IMR-90 (cell line): ENCODE measurements around the gene COPB1. TPM values are rescaled to one million over a fixed set of nuclear protein-coding genes. Genes with fewer than 3 reads are reported as not detected.
A peak's percentile ranks its signal among the peaks of the same experiment; 100 is the strongest.

ENCODE experiments used
- ATAC-seq: fragments of 200-7000 bp; cut with Tn5 transposase; 2 replicates; pipeline ENCODE4 v1.9.1; 2020; ENCODE audit warnings: low read depth, mild to moderate bottlenecking, moderate library complexity
- BruUV-seq: library from RNA; stranded (reverse); fragments of 400-500 nt; replicated peaks from 2 replicates; lab custom pipeline; 2021; lab: Mats Ljungman, UMichigan
- CTCF ChIA-PET: fragments of 300-600 bp; formaldehyde crosslinking; extraction: SDS; loops from one replicate; lab custom pipeline; 2021; ENCODE audit warnings: antibody characterized with exemption; lab: Yijun Ruan, JAX
- POLR2A ChIA-PET: fragments of 300-600 bp; sonication (Branson Sonifier 250); formaldehyde crosslinking; loops from one replicate; lab custom pipeline; 2022; ENCODE audit warnings: antibody characterized with exemption; ENCODE audit not compliant: unreplicated experiment; lab: Charles Lee
- DNase-seq: peaks from one replicate; pipeline ENCODE4 v3.0.0; 2013
- H2AFZ ChIP-seq: replicated peaks from 2 replicates; pipeline ENCODE3; 2013; ENCODE audit warnings: low read length, mild to moderate bottlenecking; ENCODE audit not compliant: poor library complexity
- H2AK5ac ChIP-seq: 2 replicates; pipeline ENCODE4 v1.6.1; 2013; ENCODE audit warnings: low read depth, low read length, inconsistent platforms
- H2AK9ac ChIP-seq: replicated peaks from 2 replicates; pipeline ENCODE3; 2013; ENCODE audit warnings: mild to moderate bottlenecking, low read depth, low read length, moderate library complexity; ENCODE audit not compliant: poor library complexity
- H2BK120ac ChIP-seq: 2 replicates; pipeline ENCODE4 v1.6.1; 2013; ENCODE audit warnings: low read depth, low read length, inconsistent platforms
- H2BK15ac ChIP-seq: 3 replicates; pipeline ENCODE4 v1.6.1; 2013; ENCODE audit warnings: low read depth, low read length, inconsistent platforms
- H2BK20ac ChIP-seq: 2 replicates; pipeline ENCODE4 v1.6.1; 2013; ENCODE audit warnings: low read depth, mild to moderate bottlenecking, inconsistent platforms, low read length, moderate library complexity
- H2BK5ac ChIP-seq: 2 replicates; pipeline ENCODE4 v1.6.1; 2013; ENCODE audit warnings: mild to moderate bottlenecking, low read depth, low read length, inconsistent platforms; ENCODE audit not compliant: poor library complexity, severe bottlenecking
- H3K14ac ChIP-seq: replicated peaks from 2 replicates; pipeline ENCODE4 v1.6.1; 2013; ENCODE audit warnings: low read depth, low read length, inconsistent platforms
- H3K18ac ChIP-seq: 2 replicates; pipeline ENCODE4 v1.6.1; 2013; ENCODE audit warnings: low read depth, low read length, control low read depth
- H3K23ac ChIP-seq: 2 replicates; pipeline ENCODE4 v1.6.1; 2013; ENCODE audit warnings: low read depth, low read length, inconsistent platforms
- H3K27ac ChIP-seq: 2 replicates; pipeline ENCODE4 v1.5.1; 2013; ENCODE audit warnings: mild to moderate bottlenecking, control low read depth, low read length; ENCODE audit not compliant: insufficient read depth
- H3K27me3 ChIP-seq: 2 replicates; pipeline ENCODE4 v1.6.1; 2013; ENCODE audit warnings: low read length; ENCODE audit not compliant: control insufficient read depth, insufficient read depth
- H3K36me3 ChIP-seq: 2 replicates; pipeline ENCODE4 v1.6.1; 2013; ENCODE audit warnings: low read length, mixed read lengths; ENCODE audit not compliant: control insufficient read depth, insufficient read depth
- H3K4ac ChIP-seq: 2 replicates; pipeline ENCODE4 v1.6.1; 2013; ENCODE audit warnings: low read depth, low read length, inconsistent platforms
- H3K4me1 ChIP-seq: 2 replicates; pipeline ENCODE4 v1.6.1; 2013; ENCODE audit warnings: low read length, mixed read lengths; ENCODE audit not compliant: control insufficient read depth, insufficient read depth
- H3K4me2 ChIP-seq: 2 replicates; pipeline ENCODE4 v1.6.1; 2013; ENCODE audit warnings: low read depth, mild to moderate bottlenecking, control low read depth, low read length, moderate library complexity
- H3K4me3 ChIP-seq: 2 replicates; pipeline ENCODE4 v1.5.1; 2013; ENCODE audit warnings: low read depth, mild to moderate bottlenecking, control low read depth, low read length, moderate library complexity; ENCODE audit not compliant: insufficient read depth
- H3K56ac ChIP-seq: 2 replicates; pipeline ENCODE4 v1.6.1; 2013; ENCODE audit warnings: low read length, inconsistent platforms; ENCODE audit not compliant: insufficient read depth; ENCODE audit errors: extremely low read depth
- H3K79me1 ChIP-seq, 2 experiments: 2 replicates each; pipeline ENCODE4 v1.6.1; 2013; ENCODE audit warnings: low read length in 2 of 2, inconsistent platforms in 1 of 2, low read depth in 1 of 2
- H3K9ac ChIP-seq: 2 replicates; pipeline ENCODE4 v1.6.1; 2013; ENCODE audit warnings: low read depth, low read length, control low read depth
- H3K9me1 ChIP-seq: 2 replicates; pipeline ENCODE4 v1.6.1; 2013; ENCODE audit warnings: low read length, inconsistent platforms; ENCODE audit not compliant: insufficient read depth
- H3K9me3 ChIP-seq: 2 replicates; pipeline ENCODE4 v1.6.1; 2013; ENCODE audit warnings: low read length; ENCODE audit not compliant: control insufficient read depth, insufficient read depth
- H4K20me1 ChIP-seq: 2 replicates; pipeline ENCODE4 v1.6.1; 2013; ENCODE audit warnings: low read length, inconsistent platforms; ENCODE audit not compliant: insufficient read depth
- H4K5ac ChIP-seq: 2 replicates; pipeline ENCODE4 v1.6.1; 2013; ENCODE audit warnings: mild to moderate bottlenecking, low read depth, low read length, control low read depth
- H4K8ac ChIP-seq, 2 experiments: 2 replicates each; pipeline ENCODE4 v1.6.1; 2013; ENCODE audit warnings: low read depth in 2 of 2, low read length in 2 of 2, control low read depth in 1 of 2, inconsistent platforms in 1 of 2
- H4K91ac ChIP-seq: 2 replicates; pipeline ENCODE4 v1.6.1; 2013; ENCODE audit warnings: low read depth, low read length, inconsistent platforms; ENCODE audit not compliant: insufficient read depth
- CEBPB ChIP-seq: IDR thresholded peaks from 2 replicates; pipeline ENCODE4 v1.6.1; 2012; ENCODE audit warnings: low read depth, low read length, improper control_type of control experiment
- CTCF ChIP-seq: conservative IDR thresholded peaks from 2 replicates; pipeline ENCODE4 v1.5.1; 2012; ENCODE audit warnings: mild to moderate bottlenecking, low read depth, low read length, improper control_type of control experiment
- POLR2A ChIP-seq: IDR thresholded peaks from 2 replicates; pipeline ENCODE4 v1.6.1; 2012; ENCODE audit warnings: mild to moderate bottlenecking, low read depth, low read length
- WGBS, 2 experiments: methylation state at CpG; one replicate each; pipeline versions ENCODE4 v1.1.5 to v1.1.7; 2013; ENCODE audit warnings: missing lambda C conversion rate in 2 of 2; ENCODE audit not compliant: insufficient read length in 1 of 2; ENCODE audit errors: extremely low coverage in 2 of 2; 5-methylcytosine and 5-hydroxymethylcytosine counted together
- dilution Hi-C: fragments of 300-500 bp; cut with HindIII; formaldehyde crosslinking; loops from one replicate; pipeline ENCODE4 v1.14.3; 2018; ENCODE audit warnings: low sequenced_read_pairs; ENCODE audit not compliant: unreplicated experiment
- in situ Hi-C: fragments of 300-500 bp; cut with MboI; formaldehyde crosslinking; loops from 3 replicates; pipeline ENCODE4 v1.14.3; 2019; ENCODE audit warnings: low sequenced_read_pairs, inconsistent platforms, mixed read lengths
- intact Hi-C: fragments of 100-400 bp; cut with micrococcal nuclease; formaldehyde crosslinking; loops from 2 replicates; pipeline ENCODE4 v1.10.0; 2022
- polyA plus RNA-seq, 3 experiments: library from polyadenylated mRNA; depleted of rRNA; stranded (reverse); fragments of >200 nt; gene quantifications; 2 replicates each; pipeline ENCODE4 v1.2.3, GENCODE V29; 2012; ENCODE audit warnings: low replicate concordance in 1 of 3
- total RNA-seq: library from RNA; depleted of rRNA; stranded (reverse); fragments of >200 nt; gene quantifications from 2 replicates; pipeline ENCODE4 v1.2.3, GENCODE V29; 2012

Gene COPB1
- total and polyA plus RNA-seq, 2 of the 4 experiments (the other 2 are of a cell fraction), result 136 to 341 TPM

DNA sequence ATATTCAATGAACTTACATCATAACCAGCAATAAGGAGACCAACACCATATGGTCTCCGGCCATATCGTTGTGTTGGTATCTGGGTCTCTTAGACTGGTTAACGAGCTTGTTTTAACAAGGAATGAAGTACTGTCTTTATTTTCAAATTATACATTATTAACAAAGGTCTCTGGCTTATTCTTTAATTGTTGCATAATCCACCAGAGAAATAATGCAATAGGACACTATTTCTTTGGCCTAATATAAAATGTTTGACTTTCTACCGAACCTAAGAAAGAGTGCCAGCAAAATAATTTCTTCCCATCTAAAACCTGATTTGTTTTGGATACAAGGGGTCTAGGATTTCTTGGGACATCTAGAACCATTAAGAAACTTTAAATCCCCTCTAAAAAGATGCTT is 14.2 kb upstream of the COPB1 start:
- H3K9me1 ChIP-seq, result no peaks in the 10 kb centered on the region
- no peak for DNase-seq
- no peak overlapping the region for H2BK15ac ChIP-seq
- H2BK120ac ChIP-seq, result no peak overlapping the region
- H3K27me3 ChIP-seq, result no peaks in the 10 kb centered on the region
- intact Hi-C loops (loop anchor here (5.0 kb wide), 1 partner anchor 36 kb away; no protein-coding TSS in a partner anchor), dilution Hi-C loops (no loop called here), in situ Hi-C loops (no loop called here)
- H3K4me3 ChIP-seq, result no peak overlapping the region
- H4K20me1 ChIP-seq, result 0 out of 2 replicates have a peak, but pooled peaks cover under 1% of the 10 kb centered on the region
- no peak overlapping the region for H2BK20ac ChIP-seq
- no peaks in the 10 kb centered on the region for H3K9me3 ChIP-seq
- H3K79me1 ChIP-seq, result peaks cover 9 to 21% of the 10 kb centered on the region in 2 experiments
- no CpG with 5 or more reads among the region's 4 CpGs for WGBS, 2 experiments
- no peak overlapping the region for H4K5ac ChIP-seq
- H3K36me3 ChIP-seq, result peaks cover 23% of the 10 kb centered on the region
- no peak overlapping the region for H3K4ac ChIP-seq
- no peak overlapping the region for H3K23ac ChIP-seq
- no peak overlapping the region for H3K18ac ChIP-seq
- no peak overlapping the region for H2AFZ ChIP-seq
- ChIA-PET CTCF (no interaction called here), POLR2A (no interaction called here)
- H3K4me2 ChIP-seq, result no peak overlapping the region
- H3K14ac ChIP-seq, result no peak overlapping the region
- no TSS peak for BruUV-seq
- H3K4me1 ChIP-seq, result no peaks in the 10 kb centered on the region; the same call in 1 of the 2 replicates
- no peak overlapping the region for H2AK9ac ChIP-seq
- no peak overlapping the region for H2BK5ac ChIP-seq
- no peak overlapping the region for H4K8ac ChIP-seq
- H2AK5ac ChIP-seq, result no peak overlapping the region
- no peak overlapping the region for H4K91ac ChIP-seq
- no peak overlapping the region for H3K9ac ChIP-seq
- H3K27ac ChIP-seq, result no peak overlapping the region
- H3K56ac ChIP-seq, result no peak overlapping the region
- no peak for ATAC-seq
- TF ChIP-seq CTCF (no peak), CEBPB (peak; percentile 18; the same call in 1 of the 2 replicates), POLR2A (no peak)
